HG03469 (cell line): ENCODE measurements around the gene KIF1B.
"Not testable (repeated sequence)": the region's sequence is repeated elsewhere in the genome, so short reads cannot be mapped to it uniquely, and the experiment has no call there.

ENCODE experiments used
- ATAC-seq: cut with Tn5 transposase; IDR thresholded peaks from one replicate; pipeline ENCODE4 v1.9.1; 2021; ENCODE audit warnings: mild to moderate bottlenecking, moderate library complexity, moderate number of reproducible peaks; ENCODE audit not compliant: unreplicated experiment

The KIF1B gene

DNA sequence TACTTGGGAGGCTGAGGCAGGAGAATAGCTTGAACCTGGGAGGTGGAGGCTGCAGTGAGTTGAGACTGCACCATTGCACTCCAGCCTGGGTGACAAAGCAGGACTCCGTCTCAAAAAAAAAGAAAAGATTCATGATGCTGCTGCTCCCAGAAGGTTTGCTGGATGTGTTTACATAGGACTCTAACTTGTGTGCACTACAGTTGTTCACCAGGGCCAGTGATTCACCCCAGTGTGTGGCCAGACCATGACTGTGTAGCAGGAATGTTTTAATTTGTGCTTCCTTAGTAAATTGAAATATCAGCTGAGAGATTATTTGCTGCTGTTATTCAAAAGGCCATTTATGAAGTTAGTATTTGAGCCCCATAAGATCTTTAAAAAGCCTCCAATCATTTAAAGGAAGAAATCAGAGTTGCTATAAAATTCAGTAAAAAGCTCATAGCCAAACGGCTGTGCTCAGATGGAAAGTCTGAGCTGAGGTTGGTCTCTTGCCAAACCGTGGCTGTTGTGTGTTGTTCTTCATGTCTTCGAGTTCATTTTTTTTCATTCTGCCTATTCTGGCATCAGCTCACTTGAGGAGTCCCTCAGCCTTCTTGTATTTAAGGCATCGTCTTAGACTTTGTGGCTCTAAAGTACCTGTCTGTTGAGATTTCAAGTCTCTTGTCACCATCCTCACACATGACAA is 170.4 kb downstream of the KIF1B start:
- ATAC-seq = no peak

DNA sequence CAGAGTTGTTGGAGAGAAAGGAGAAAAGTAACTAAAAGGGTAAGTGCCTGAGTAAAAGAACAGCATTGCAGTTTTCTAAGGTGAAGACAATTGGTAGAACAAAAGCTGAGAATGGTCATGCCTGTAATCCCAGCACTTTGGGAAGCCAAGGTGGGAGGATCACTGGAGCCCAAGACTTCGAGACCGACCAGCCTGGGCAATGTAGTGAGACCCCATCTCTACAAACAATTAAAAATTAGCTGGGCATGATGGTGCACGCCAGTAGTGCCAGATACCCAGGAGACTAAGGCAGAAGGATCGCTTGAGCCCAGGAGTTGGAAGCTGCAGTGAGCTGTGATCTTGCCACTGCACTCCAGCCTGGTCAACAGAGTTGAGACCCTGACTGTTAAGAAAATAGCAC is 173.3 kb downstream of the KIF1B start:
- no peak for ATAC-seq

GRCh38 chr1:10384219-10384618 is 173.8 kb downstream of the KIF1B start:
- ATAC-seq = no peak

- no peak for ATAC-seq
Measured at GRCh38 chr1:10386761-10387676, 176.6 kb downstream of the KIF1B start.

GRCh38 chr1:10387677-10388386 is 177.5 kb downstream of the KIF1B start:
- ATAC-seq = no peak

GRCh38 chr1:10388387-10388715 is 178.0 kb downstream of the KIF1B start:
- no peak for ATAC-seq

DNA sequence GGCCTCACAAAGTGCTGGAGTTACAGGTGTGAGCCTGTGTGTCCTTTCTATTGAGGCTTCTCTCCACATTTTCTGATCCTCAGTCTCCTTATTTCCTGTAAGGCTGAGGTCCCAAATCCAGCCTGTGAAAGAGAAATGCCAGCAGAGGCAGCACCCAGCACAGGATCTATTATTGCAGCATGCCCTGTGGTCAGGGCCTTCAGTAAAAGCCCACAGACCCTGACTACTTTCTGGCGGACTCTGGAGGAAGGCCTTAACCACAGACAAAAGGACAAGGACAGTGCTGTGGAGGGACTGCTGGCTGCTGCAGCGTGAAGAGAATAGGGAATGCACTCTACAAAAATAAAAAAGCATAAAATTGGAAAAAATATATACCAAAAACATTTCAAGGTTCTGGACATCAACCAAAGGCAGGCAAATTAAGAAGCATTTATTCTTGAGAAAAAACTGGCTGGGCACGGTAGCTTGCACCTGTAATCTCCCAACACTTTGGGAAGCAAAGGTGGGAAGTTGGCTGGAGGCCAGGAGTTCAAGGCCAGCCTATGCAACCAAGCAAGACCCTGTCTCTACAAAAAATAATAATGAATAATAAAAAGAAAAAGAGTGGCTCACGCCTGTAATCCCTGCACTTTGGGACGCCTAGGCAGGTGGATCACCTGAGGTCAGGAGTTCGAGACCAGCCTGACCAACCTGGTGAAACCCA is 179.1 kb downstream of the KIF1B start:
- ATAC-seq = no peak

DNA sequence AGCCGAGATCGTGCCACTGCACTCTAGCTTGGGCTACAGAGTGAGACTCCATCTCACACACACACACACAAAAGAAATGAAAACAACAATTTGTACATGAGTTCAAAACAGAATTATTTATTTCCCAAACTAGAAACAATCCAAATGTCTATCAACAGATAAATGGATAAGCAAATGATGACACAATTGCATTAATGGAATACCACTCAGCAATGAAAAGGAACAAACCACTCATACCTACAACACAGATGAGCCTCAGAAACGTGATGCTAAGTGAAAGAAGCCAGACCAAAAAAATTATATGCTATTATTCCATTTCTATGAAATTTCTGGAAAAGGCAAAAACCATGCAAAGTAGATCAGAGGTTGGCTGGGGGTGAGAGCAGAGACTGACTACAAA is 186.5 kb downstream of the KIF1B start:
- ATAC-seq = no peak

GRCh38 chr1:10398278-10398733 is 187.9 kb downstream of the KIF1B start:
- no peak for ATAC-seq

GRCh38 chr1:10398734-10399443 is 188.5 kb downstream of the KIF1B start, which contains the start of gene PGD:
Gene PGD (plus strand): TSS chr1:10399064. CDS start chr1:10399118, 54 bp downstream.
- peak; percentile 86 for ATAC-seq

DNA sequence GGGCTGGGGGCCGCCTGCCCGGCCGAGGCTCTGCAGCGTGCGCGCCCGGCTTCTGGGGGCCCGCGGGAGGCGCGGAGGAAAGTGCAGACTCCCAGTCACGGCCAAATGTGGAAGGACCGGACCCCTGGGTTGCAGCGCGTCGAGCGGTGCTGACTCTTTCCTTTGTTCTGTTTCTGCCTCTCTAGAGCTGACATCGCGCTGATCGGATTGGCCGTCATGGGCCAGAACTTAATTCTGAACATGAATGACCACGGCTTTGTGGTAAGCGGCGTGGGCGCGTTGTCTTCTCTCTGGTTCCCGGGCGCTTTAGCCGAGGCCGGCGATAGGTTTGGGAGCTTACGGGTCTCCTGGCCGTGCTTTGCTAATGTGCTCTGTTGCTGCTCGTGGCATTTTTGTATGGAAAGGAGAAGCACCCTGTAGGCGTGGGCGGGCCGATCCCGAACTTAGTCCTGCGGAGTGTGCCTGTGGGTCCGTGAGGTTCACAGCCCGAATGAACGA is 189.1 kb downstream of the KIF1B start:
- ATAC-seq = no peak

DNA sequence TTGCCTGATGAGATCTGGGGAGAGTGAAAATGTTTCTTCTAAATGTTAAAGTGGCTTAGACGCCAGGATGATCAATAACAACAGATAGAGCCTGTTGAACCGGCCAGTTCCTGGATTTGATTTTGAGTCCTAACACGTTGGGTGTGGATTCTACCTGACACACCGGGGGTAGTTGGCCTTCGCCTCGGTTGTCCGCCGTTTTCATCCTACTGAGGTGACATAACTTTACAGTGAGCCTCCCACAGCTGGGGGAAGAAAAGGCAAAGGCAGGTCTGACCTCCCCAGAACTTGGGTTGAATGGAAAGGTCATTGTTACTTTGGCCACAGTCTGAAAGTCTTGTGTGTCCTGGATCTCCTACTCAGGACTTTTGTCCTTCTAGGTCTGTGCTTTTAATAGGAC is 189.6 kb downstream of the KIF1B start:
- no peak for ATAC-seq

- ATAC-seq = no peak
Measured at GRCh38 chr1:10401281-10401680, 190.9 kb downstream of the KIF1B start.

- ATAC-seq = no peak
Measured at GRCh38 chr1:10402729-10403274, 192.4 kb downstream of the KIF1B start.

DNA sequence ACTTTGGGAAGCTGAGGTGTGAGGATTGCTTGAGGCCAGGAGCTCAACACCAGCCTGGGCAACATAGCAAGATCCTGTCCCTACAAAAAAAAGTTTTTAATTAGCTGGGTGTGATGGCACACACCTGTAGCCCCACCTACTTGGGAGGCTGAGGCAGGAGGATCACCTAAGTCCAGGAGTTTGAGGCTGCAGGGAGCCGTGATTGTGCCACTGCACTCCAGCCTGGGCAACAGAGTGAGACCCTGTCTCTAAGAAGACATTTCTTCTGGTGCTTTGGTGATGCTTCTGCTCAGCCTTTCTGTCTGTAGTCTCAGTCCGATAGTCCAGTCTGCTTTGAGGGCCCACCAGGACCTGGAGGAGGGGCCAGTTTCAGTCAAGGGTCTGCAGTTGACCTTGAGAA is 196.8 kb downstream of the KIF1B start:
- ATAC-seq = no peak

GRCh38 chr1:10415211-10415930 is 205.0 kb downstream of the KIF1B start:
- ATAC-seq = no peak

GRCh38 chr1:10415967-10416366 is 205.6 kb downstream of the KIF1B start:
- ATAC-seq = not testable (repeated sequence)

DNA sequence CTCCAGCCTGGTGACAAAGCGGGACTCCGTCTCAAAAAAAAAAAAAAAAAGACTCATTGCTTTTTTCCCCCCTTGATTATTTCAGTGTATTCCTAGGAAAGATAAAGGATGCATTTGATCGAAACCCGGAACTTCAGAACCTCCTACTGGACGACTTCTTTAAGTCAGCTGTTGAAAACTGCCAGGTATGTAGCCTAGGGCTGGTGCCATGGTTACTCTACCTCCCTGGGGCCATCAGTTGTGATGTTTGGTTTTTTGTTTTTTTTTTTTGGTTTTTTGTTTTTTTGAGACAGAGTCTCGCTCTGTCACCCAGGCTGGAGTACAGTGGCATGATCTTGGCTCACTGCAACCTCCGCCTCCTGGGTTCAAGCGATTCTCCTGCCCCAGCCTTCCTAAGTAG is 208.4 kb downstream of the KIF1B start:
- ATAC-seq = not testable (repeated sequence)

GRCh38 chr1:10419351-10419750 is 209.0 kb downstream of the KIF1B start:
- no peak for ATAC-seq
